Pulmonary artery endothelial cell (primary cell): Measurements from ENCODE around the gene SLIT1. TPM values are rescaled to one million over a fixed set of nuclear protein-coding genes. Genes with fewer than 3 reads are reported as not detected.
"Not testable (repeated sequence)": the region's sequence is repeated elsewhere in the genome, so short reads cannot be mapped to it uniquely, and the experiment has no call there.

Experiments used
- DNase-seq: peaks from one replicate; pipeline ENCODE4 v3.0.0-alpha.2; 2011; ENCODE audit warnings: low read depth, low spot score
- total RNA-seq: library from RNA; depleted of rRNA; stranded (reverse); fragments of >200 nt; gene quantifications from 2 replicates; pipeline ENCODE4 v1.2.3, GENCODE V29; 2014

Gene SLIT1
- total RNA-seq, 1 donor from 2014 or later: under 0.01 TPM

GRCh38 chr10:97082575-97082974 lies 103.2 kb downstream of the SLIT1 start:
- not testable (repeated sequence) for DNase-seq

GRCh38 chr10:97081621-97082235 lies 104.0 kb downstream of the SLIT1 start:
- DNase-seq: no peak

DNA sequence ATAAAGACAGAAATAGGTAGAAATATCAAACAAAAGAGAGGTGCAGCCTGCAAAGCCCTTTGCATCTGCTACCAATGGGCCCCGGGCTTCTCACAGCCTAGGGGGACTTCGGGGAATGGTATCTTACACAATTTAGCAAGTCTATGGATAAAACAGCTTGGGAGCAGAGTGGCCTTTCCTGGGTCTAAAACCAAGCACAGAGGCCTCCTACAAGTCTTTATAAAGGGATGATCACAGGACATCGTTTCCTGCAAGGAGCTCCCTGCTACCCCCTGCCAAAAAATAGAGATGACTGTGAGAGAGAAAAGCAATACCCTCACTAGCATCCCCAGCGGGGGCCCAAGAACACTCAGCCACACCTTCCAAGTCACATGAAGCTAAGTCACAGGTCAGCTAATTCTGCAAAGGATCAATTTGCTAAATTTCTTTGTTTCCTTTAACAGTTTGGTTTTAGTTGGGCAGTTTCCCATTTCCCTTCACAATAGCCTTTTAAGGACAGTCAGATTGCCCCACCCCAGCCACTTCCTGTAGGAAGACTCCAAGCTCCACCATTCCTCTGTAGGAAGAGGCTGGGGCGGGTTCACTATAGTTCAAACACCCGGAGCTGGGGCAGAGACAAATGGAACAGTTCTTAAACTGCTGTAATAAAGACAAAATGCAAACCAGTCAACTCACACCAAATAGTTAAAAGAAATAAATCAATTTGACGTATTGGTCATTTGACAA lies 105.5 kb downstream of the SLIT1 start:
- DNase-seq: no peak

GRCh38 chr10:97079448-97079847 lies 106.3 kb downstream of the SLIT1 start:
- DNase-seq: no peak

GRCh38 chr10:97078938-97079445 lies 106.8 kb downstream of the SLIT1 start:
- no peak for DNase-seq

- DNase-seq: no peak
These were observed 107.4 kb downstream of the SLIT1 start for GRCh38 chr10:97078261-97078937.

GRCh38 chr10:97076781-97077180 lies 109.0 kb downstream of the SLIT1 start:
- no peak for DNase-seq

DNA sequence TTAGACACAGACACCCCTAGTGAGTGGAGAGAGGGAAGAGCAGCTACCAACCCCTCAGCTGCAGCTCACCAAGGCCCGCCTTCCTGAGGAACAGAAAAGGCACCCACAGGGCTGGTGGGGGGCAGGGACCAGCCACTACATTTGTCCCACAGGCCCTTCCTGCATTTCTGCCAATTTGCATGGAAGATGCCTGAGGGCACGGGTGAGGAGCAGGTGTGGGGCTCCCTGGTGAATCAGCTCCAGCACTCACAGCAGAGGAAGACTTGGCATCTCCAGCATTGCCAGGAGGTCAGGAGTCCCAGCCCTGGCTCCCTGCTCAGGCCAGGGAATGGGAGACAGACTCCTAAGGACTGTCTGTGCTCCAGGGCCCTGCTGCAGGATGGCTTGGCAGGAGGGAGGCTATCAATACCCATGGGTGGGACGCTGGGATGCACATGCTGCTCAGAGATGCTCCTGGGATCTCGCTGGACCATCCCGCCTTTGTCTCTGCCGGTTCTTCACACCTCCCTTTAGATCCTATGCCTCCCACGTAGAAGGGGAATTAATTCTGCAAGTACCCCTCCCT lies 109.7 kb downstream of the SLIT1 start:
- no peak for DNase-seq

- DNase-seq: no peak
These were observed 110.3 kb downstream of the SLIT1 start for GRCh38 chr10:97075421-97075820.

DNA sequence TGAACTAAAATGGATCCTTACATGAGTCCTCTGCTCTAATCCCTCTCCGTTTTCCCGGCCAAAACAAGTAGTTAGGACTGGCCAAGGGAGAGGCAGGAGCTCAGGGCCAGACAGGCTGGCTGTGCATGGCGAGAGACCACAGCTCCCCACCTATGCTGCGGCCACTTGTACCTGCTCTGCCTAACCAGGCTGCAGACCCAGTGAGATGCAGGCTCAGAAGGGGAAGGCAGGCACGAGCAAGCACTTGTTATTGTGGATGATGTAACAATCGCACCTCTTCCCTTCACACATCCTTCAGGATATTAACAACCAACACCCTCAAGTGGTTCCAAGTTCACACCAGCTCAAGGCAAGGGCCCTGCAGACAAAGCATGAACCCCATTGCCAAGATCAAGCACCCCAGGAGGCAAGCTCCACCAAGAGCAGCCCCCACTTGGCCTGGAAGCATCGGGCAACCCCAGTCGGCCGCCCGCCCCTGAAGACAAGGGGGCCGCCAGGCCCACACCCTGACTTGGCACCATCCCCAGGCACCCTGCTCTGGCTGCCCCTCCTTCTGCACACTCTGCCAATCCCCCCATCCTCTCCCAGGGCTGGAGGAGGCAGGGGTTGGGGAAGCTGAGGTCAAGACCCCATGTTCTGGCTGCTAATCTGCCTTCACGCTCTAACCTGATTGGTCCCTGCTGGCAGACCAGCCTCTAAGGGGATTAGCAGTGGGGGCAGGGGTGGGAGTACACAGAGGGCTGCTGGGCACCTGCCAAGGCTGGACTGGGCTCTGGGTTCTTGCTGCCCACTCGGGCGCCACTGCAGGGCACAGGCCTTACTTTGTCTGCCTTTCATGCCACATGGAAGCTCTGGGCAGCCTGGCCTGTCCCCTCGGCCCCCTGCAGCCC lies 111.3 kb downstream of the SLIT1 start:
- no peak for DNase-seq

DNA sequence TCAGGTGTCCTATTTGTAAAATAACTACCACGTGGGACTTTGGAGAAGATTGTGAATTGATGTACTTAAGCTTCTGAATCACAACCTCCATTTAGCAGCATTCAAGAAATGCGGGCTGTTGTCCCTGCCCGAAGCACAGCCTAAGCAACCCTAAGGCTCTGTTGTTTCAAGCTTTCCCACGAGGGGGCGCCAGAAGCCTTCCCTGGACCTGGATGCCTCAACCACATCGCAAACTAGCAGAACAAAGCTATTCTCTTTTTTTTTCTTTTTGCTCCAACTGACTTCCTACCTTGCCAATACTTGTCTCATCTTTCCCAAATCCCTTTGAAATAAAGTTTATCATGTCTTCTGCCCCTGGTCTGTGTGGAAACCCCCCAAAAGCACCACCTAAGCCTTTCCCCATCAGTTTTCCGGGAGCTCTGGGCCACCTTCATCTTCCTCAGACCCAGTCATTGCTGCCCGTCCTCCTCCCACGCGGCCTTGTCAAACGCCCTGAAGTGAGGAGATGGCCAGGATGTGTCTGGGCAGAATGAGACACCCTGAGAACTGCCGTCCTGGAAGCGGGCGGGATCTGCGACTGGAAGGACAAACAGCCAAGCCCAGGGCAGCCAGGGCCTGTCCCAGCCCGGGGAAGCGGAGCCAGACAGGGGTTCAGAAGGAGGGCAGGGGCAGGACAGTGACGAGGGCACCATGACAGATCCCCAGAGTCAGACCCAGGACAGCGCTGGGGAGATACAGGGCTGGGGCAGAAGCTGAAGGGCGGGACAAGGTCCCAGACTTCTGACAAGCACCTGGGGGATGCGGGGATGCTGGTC lies 112.7 kb downstream of the SLIT1 start:
- DNase-seq: peak; percentile 26

DNA sequence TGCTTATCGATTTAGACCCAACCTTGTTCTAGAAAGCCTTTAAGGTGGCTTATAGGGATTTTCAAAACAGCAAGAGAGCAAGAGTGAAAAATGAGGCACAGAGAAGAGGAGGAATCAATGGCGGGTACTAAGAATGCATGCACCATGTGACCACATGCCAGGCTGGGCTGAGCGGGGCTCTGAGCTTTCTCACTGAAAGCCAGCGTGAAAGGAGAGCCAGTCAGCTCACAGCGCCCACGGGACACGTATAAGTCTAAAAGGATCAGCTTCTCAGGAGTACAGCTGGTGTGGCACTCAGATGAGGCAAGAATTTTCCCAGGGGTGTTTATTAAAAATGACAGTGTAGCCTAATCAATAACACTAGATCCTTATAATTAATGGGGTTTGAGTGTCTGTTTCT lies 114.3 kb downstream of the SLIT1 start:
- DNase-seq: no peak

- DNase-seq: no peak
These were observed 116.0 kb downstream of the SLIT1 start for GRCh38 chr10:97069576-97070362.

- DNase-seq: no peak
These were observed 116.7 kb downstream of the SLIT1 start for GRCh38 chr10:97069026-97069425.

GRCh38 chr10:97067716-97068391 lies 117.9 kb downstream of the SLIT1 start:
- no peak for DNase-seq

- DNase-seq: no peak
These were observed 118.7 kb downstream of the SLIT1 start for GRCh38 chr10:97066877-97067555.

DNA sequence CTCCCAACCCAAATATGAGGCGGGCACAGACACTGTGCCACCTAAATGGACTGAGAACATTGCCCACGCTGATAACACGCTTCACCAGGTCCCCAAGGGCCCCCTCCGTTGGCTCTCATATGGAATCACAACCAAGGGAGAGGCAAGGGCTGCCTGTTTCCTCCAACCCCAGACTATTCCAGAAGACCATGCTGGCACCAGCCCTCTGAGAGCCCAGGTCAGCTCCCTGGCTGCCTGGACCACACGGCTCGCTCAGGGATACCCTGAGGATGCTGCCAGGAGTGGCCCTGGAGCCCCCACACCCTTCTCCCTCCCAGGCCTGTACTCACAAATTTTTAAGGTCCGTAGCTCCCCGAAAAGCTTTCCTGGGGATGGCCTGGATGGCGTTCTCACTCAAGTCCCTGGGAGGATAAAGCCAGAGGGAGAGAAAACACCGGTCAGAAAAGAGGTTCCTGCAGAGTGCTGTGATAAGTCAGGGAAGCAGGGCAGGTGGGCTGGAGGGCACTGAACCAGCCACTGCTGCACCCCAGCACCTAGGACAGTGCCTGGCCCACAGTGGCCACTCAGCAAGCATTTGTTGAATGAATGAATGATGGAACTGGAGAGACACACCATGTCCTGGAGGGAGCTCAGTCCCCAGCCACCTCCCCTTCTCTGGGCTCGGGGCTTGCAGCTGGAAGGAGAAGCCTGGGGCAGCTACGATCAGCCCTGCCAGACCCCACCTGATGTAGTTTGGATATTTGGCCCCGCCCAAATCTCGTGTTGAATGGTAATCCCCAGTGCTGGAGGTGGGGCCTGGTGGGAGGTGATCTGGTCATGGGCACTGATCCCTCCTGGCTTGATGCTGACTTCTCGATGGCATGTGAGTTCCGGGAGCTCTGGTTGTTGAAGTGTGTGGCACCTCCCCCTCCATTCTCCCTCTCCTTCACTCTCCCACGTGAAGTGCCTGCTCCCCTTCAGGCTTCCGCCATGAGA lies 119.8 kb downstream of the SLIT1 start:
- DNase-seq: no peak
